ENCODE data around the gene OLA1.

Gene OLA1

DNA sequence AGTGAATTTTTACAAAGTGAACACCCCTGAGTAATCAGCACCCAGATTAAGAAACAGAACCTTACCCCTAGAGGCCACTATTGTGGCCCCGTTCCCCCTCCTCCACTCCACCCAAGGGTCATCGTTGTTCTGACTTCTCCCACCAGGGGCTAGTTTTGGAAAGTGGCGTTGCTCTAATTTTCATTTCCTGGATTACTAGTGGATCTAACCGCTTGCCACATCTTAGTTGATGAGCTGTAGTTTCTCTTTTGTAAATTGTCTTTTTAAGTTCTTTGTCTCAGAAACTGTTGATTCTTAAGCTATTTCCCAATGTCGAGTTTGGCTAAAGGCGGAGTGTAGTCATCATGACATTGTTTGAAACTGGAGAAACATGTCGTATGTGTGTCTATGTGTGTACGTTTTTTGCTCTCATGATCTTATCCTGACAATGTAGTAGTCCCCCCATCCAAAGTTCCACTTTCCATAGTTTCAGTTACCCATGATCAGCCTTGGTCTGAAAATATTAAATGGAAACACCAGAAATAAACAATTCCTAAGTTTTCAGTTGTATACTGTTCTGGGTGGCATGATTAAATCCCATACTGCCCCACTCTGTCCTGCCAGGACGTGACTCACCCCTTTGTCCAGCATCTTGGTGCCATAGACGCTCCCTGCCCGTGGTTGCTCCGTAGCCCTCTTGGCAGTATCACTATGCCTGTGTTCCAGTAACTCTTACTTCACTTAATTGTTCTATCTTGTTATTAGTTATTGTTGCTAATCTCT is 212.2 kb downstream of the OLA1 start:
- DNase-seq (ENCODE audit: low spot score), result no peak

GRCh38 chr2:174035117-174035635 is 213.2 kb downstream of the OLA1 start:
- no peak for DNase-seq (ENCODE audit: low spot score)

- DNase-seq (ENCODE audit: low spot score), result no peak
Observed at GRCh38 chr2:174033163-174033550, 215.2 kb downstream of the OLA1 start.

DNA sequence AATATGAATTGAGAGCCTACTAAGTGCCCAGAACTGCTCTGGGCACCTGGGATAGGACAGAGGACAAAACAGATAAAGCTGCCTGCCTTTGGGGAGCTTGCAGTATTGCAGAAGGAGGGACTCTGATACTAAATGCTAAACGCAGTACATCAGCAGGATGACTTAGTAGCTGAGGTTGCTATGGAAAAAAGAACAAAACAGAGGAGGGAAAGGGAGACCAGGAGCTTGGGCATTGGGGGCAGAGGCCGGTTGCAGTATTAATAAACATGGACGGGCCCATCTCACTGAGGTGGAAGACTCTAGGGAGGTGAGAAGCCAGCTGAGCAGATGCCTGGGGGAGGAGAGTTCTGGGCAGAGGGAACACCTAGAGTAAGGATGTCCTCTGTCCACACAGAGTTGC is 217.1 kb downstream of the OLA1 start:
- no peak for DNase-seq (ENCODE audit: low spot score)

GRCh38 chr2:174028935-174029334 is 219.4 kb downstream of the OLA1 start:
- no peak for DNase-seq (ENCODE audit: low spot score)

DNA sequence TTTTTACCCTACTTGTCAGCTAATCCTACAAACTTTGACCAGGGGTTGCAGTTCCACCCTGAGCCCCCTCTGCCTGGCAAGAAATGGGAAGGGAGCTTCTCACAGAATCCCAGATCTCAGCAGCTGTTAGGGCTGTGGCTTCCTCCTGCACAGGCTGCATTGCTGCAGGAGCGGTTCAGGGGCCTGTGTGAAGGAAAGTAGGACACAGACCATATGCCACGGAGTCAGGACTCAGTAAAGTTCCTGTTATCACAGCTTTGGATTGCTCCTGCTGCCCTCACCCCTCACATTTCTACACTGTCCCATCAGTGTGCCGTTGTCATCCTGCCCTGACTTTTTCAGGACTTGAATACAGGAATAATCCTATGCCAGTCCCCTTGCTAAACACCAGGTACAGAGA is 220.4 kb downstream of the OLA1 start:
- DNase-seq (ENCODE audit: low spot score), result no peak

DNA sequence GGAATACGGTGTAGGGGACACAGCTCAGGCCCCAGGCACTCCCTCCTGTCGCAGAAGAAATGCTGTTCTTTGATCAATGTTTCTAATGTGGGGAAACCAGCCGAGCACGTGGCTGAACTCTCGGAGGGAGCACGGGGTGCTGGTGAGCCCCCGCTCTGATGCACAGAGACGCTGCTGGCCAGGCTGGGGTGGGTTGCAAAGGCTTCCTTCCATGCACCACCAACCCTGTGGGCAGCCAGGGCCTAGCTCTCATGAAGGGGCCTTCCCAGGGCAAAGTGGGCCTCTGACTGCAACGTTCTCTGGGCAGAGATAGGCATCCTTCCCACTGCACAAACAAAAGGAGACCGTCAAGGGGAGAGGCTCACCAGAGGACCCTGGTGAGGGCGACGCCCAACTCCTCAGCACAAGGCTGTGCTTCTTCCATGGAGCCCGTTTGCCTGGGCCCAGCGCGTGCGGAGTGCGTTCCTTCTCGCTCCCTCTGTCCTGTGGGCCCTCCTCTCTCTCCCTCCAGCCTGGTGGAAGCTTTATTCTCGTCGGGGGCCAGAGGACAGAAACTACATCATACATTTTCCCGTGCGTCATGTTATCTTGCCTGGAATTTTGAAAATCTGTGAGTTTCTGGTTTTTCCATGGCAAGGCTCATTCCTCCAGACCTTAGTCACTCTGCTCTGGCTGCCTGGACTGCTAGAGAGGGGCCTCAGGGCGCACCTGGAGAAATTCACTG is 222.0 kb downstream of the OLA1 start:
- DNase-seq (ENCODE audit: low spot score), result no peak

GRCh38 chr2:174025271-174026121 is 222.8 kb downstream of the OLA1 start:
- DNase-seq (ENCODE audit: low spot score), result peak; percentile 87

- peak; percentile 89 for DNase-seq (ENCODE audit: low spot score)
Observed at GRCh38 chr2:174024524-174025270, 223.6 kb downstream of the OLA1 start.

- peak; percentile 77 for DNase-seq (ENCODE audit: low spot score)
Observed at GRCh38 chr2:174023591-174024523, 224.5 kb downstream of the OLA1 start.

Data from left forelimb (tissue), 1 donor.